ENCODE data around the gene MCUB.
"Not testable (repeated sequence)": the region's sequence is repeated elsewhere in the genome, so short reads cannot be mapped to it uniquely, and the experiment has no call there.

GRCh38 chr4:109513368-109513767, 46.7 kb upstream of the MCUB start:
- not testable (repeated sequence) for TF ChIP-seq CTCF (IDR thresholded peaks at IDR 0.05; ENCODE audit: poor library complexity, severe bottlenecking); REST (IDR thresholded peaks at IDR 0.05; ENCODE audit: borderline replicate concordance)

Measured in neural cell (in vitro differentiated cells).